RWPE2 (cell line): ENCODE data around the gene TCEAL6.
A peak's percentile ranks its signal among the peaks of the same experiment; 100 is the strongest.
"Not testable (repeated sequence)": the region's sequence is repeated elsewhere in the genome, so short reads cannot be mapped to it uniquely, and the experiment has no call there.

Source experiments
- ATAC-seq: fragments of 200-7000 bp; cut with Tn5 transposase; 3 replicates; pipeline ENCODE4 v1.9.1; 2021; ENCODE audit warnings: low read depth
- DNase-seq: peaks from one replicate; pipeline ENCODE4 v3.0.0-alpha.2; 2020; ENCODE audit warnings: low spot score
- H3K27ac ChIP-seq: fragments of 450-650 bp; 2 replicates; pipeline ENCODE4 v1.5.1; 2017; ENCODE audit warnings: mild to moderate bottlenecking; ENCODE audit not compliant: poor library complexity, severe bottlenecking
- H3K27me3 ChIP-seq: fragments of 250-450 bp; sonication (Bioruptor Pico); 2 replicates; pipeline ENCODE4 v1.5.1; 2021; ENCODE audit warnings: mild to moderate bottlenecking, moderate library complexity; ENCODE audit not compliant: insufficient read depth, poor library complexity, severe bottlenecking
- H3K36me3 ChIP-seq: fragments of 250-450 bp; sonication (Bioruptor Pico); 2 replicates; pipeline ENCODE4 v1.5.1; 2020; ENCODE audit warnings: low read depth, mild to moderate bottlenecking, moderate library complexity
- H3K4me1 ChIP-seq: fragments of 250-450 bp; sonication (Bioruptor Pico); 2 replicates; pipeline ENCODE4 v1.5.1; 2021; ENCODE audit warnings: mild to moderate bottlenecking, moderate library complexity; ENCODE audit not compliant: insufficient read depth, poor library complexity, severe bottlenecking
- H3K4me3 ChIP-seq: fragments of 250-450 bp; sonication (Bioruptor Pico); 2 replicates; pipeline ENCODE4 v1.5.1; 2021; ENCODE audit warnings: mild to moderate bottlenecking, moderate library complexity; ENCODE audit not compliant: severe bottlenecking
- H3K9me3 ChIP-seq: fragments of 250-450 bp; sonication (Bioruptor Pico); 2 replicates; pipeline ENCODE4 v1.5.1; 2021; ENCODE audit warnings: mild to moderate bottlenecking, moderate library complexity; ENCODE audit not compliant: severe bottlenecking
- CTCF ChIP-seq: fragments of 450-650 bp; IDR thresholded peaks from one replicate; pipeline ENCODE4 v1.5.1; 2017; ENCODE audit warnings: mild to moderate bottlenecking, moderate library complexity; ENCODE audit not compliant: poor library complexity, severe bottlenecking

The TCEAL6 gene

GRCh38 chrX:102138064-102138463, 4.2 kb downstream of the TCEAL6 start:
- H3K27ac ChIP-seq, result no peak overlapping the region
- H3K9me3 ChIP-seq, result no peaks in the 10 kb centered on the region
- ATAC-seq (no peak), DNase-seq (no peak)
- H3K36me3 ChIP-seq, result no peaks in the 10 kb centered on the region
- no peaks in the 10 kb centered on the region for H3K27me3 ChIP-seq
- H3K4me3 ChIP-seq, result no peak overlapping the region
- no peak for TF ChIP-seq CTCF
- no peaks in the 10 kb centered on the region for H3K4me1 ChIP-seq

GRCh38 chrX:102129473-102129872, 12.8 kb downstream of the TCEAL6 start:
- TF ChIP-seq CTCF, result peak; percentile 48
- no peaks in the 10 kb centered on the region for H3K27me3 ChIP-seq
- H3K4me3 ChIP-seq, result no peak overlapping the region
- no peaks in the 10 kb centered on the region for H3K9me3 ChIP-seq
- DNase-seq, result no peak
- H3K36me3 ChIP-seq, result no peaks in the 10 kb centered on the region
- no peak overlapping the region for H3K27ac ChIP-seq
- no peaks in the 10 kb centered on the region for H3K4me1 ChIP-seq
- ATAC-seq, result no peak

GRCh38 chrX:102126863-102127262, 15.4 kb downstream of the TCEAL6 start:
- H3K27me3 ChIP-seq, result no peaks in the 10 kb centered on the region
- no peak overlapping the region for H3K4me3 ChIP-seq
- no peak overlapping the region for H3K27ac ChIP-seq
- H3K9me3 ChIP-seq, result no peaks in the 10 kb centered on the region
- no peaks in the 10 kb centered on the region for H3K36me3 ChIP-seq
- H3K4me1 ChIP-seq, result no peaks in the 10 kb centered on the region
- no peak for TF ChIP-seq CTCF
- DNase-seq (no peak), ATAC-seq (no peak)

GRCh38 chrX:102126080-102126818, 16.0 kb downstream of the TCEAL6 start:
- H3K4me3 ChIP-seq, DNase-seq, H3K27me3 ChIP-seq, H3K4me1 ChIP-seq, H3K27ac ChIP-seq, H3K36me3 ChIP-seq, H3K9me3 ChIP-seq, ATAC-seq: not testable (repeated sequence)

GRCh38 chrX:102125436-102125835, 16.8 kb downstream of the TCEAL6 start, which contains the start of gene TCEAL2:
Gene TCEAL2 (plus strand): TSS chrX:102125679. CDS start chrX:102126831, 1,152 bp downstream.
- not testable (repeated sequence) for DNase-seq, H3K4me3 ChIP-seq, H3K9me3 ChIP-seq, H3K27me3 ChIP-seq, H3K27ac ChIP-seq, H3K4me1 ChIP-seq, H3K36me3 ChIP-seq, ATAC-seq

GRCh38 chrX:102125014-102125413, 17.3 kb downstream of the TCEAL6 start:
- not testable (repeated sequence) for H3K4me1 ChIP-seq, DNase-seq, H3K9me3 ChIP-seq, ATAC-seq, H3K27me3 ChIP-seq, H3K36me3 ChIP-seq, H3K4me3 ChIP-seq, H3K27ac ChIP-seq
